ENCODE results near the gene WDR37.

Gene WDR37

DNA sequence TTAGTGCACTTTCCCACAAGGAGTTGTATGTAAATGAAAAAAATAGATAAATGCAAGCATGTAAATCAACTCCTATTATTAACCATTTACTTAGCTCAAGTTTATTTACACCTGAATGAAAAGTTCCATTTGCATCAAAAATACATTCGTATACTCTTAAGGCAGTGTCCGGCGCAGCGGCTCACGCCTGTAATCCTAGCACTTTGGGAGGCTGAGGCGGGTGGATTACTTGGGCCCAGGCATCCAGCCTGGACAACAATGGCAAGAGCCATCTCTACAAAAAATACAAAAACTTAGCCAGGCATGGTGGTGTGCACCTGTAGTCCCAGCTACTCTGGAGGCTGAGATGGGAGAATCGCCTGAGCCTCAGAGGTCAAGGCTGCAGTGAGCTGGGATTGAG lies 26.3 kb upstream of the WDR37 start (continued):
- TF ChIP-seq OSR2 (tag by site-specific recombination; IDR thresholded peaks at IDR 0.05), result no peak
- TF ChIP-seq, protein P1, sequence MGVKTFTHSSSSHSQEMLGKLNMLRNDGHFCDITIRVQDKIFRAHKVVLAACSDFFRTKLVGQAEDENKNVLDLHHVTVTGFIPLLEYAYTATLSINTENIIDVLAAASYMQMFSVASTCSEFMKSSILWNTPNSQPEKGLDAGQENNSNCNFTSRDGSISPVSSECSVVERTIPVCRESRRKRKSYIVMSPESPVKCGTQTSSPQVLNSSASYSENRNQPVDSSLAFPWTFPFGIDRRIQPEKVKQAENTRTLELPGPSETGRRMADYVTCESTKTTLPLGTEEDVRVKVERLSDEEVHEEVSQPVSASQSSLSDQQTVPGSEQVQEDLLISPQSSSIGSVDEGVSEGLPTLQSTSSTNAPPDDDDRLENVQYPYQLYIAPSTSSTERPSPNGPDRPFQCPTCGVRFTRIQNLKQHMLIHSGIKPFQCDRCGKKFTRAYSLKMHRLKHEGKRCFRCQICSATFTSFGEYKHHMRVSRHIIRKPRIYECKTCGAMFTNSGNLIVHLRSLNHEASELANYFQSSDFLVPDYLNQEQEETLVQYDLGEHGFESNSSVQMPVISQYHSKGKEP (tag by site-specific recombination; IDR thresholded peaks at IDR 0.05), result no peak

DNA sequence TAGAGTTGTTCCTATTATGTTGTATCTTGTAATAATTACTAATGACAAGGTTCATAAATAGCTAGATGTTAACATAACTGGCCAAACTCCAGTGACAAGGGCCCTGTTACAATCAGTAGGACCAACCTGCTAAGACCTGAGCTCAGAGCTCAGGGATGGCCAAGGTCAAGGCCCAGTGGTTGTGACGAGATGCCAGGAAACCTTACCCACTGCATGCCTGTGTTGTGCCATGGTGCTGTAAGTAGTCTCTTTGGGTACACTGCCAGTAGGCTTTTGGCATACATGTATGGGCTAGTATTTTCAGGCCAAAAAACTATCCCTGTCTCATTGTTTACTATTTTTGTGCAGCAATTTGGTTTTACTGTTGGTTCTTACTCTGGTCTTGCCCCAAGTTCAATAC lies 22.6 kb upstream of the WDR37 start:
- TF ChIP-seq KLF8 (tag by site-specific recombination; IDR thresholded peaks at IDR 0.05), result no peak
- TF ChIP-seq, protein P2, sequence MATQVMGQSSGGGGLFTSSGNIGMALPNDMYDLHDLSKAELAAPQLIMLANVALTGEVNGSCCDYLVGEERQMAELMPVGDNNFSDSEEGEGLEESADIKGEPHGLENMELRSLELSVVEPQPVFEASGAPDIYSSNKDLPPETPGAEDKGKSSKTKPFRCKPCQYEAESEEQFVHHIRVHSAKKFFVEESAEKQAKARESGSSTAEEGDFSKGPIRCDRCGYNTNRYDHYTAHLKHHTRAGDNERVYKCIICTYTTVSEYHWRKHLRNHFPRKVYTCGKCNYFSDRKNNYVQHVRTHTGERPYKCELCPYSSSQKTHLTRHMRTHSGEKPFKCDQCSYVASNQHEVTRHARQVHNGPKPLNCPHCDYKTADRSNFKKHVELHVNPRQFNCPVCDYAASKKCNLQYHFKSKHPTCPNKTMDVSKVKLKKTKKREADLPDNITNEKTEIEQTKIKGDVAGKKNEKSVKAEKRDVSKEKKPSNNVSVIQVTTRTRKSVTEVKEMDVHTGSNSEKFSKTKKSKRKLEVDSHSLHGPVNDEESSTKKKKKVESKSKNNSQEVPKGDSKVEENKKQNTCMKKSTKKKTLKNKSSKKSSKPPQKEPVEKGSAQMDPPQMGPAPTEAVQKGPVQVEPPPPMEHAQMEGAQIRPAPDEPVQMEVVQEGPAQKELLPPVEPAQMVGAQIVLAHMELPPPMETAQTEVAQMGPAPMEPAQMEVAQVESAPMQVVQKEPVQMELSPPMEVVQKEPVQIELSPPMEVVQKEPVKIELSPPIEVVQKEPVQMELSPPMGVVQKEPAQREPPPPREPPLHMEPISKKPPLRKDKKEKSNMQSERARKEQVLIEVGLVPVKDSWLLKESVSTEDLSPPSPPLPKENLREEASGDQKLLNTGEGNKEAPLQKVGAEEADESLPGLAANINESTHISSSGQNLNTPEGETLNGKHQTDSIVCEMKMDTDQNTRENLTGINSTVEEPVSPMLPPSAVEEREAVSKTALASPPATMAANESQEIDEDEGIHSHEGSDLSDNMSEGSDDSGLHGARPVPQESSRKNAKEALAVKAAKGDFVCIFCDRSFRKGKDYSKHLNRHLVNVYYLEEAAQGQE (tag by site-specific recombination; IDR thresholded peaks at IDR 0.05), result no peak
- TF ChIP-seq SCRT2 (tag by site-specific recombination; IDR thresholded peaks at IDR 0.05), result no peak
- TF ChIP-seq, protein P3, sequence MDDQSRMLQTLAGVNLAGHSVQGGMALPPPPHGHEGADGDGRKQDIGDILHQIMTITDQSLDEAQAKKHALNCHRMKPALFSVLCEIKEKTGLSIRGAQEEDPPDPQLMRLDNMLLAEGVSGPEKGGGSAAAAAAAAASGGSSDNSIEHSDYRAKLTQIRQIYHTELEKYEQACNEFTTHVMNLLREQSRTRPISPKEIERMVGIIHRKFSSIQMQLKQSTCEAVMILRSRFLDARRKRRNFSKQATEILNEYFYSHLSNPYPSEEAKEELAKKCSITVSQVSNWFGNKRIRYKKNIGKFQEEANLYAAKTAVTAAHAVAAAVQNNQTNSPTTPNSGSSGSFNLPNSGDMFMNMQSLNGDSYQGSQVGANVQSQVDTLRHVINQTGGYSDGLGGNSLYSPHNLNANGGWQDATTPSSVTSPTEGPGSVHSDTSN (CRISPR knock-in tag; IDR thresholded peaks at IDR 0.05), result no peak
- TF ChIP-seq ZNF302 (tag by site-specific recombination; IDR thresholded peaks at IDR 0.05; ENCODE audit: low read depth), result no peak
- TF ChIP-seq MEIS1 (CRISPR knock-in tag; IDR thresholded peaks at IDR 0.05; ENCODE audit: borderline replicate concordance), result no peak
- no peak for TF ChIP-seq ZFHX2 (tag by site-specific recombination; conservative IDR thresholded peaks at IDR 0.05)
- no peak for TF ChIP-seq ZNF561 (tag by site-specific recombination; IDR thresholded peaks at IDR 0.05; ENCODE audit: borderline replicate concordance)
- no peak for TF ChIP-seq ZNF366 (tag by site-specific recombination; conservative IDR thresholded peaks at IDR 0.05)
- no peak overlapping the region for H3K27ac ChIP-seq (ENCODE audit: extremely low read depth, low read depth, low read length)
- ChIA-PET CTCF (interaction anchor here (0.6 kb wide), 1 partner anchor 832 kb away, joined by 3 read pairs; no protein-coding TSS in a partner anchor), POLR2A (interaction anchor here (1.0 kb wide), 1 partner anchor 23 kb away, joined by 3 read pairs; the partner anchor contains the start of gene WDR37)
- H3K36me3 ChIP-seq (ENCODE audit: control insufficient read depth in 2 of 2, insufficient read depth in 1 of 2, low read length in 2 of 2), result peaks cover 0 to 21% of the 10 kb centered on the region in 2 experiments; a peak in 1 of 3 replicates
- H3K4me3 ChIP-seq (ENCODE audit: low read depth, low read length), result no peak overlapping the region
- no peaks in the 10 kb centered on the region for H3K9me3 ChIP-seq (ENCODE audit: control insufficient read depth, insufficient read depth, low read depth, low read length)
- H3K4me1 ChIP-seq (ENCODE audit: control insufficient read depth, insufficient read depth, low read length), result no peaks in the 10 kb centered on the region

DNA sequence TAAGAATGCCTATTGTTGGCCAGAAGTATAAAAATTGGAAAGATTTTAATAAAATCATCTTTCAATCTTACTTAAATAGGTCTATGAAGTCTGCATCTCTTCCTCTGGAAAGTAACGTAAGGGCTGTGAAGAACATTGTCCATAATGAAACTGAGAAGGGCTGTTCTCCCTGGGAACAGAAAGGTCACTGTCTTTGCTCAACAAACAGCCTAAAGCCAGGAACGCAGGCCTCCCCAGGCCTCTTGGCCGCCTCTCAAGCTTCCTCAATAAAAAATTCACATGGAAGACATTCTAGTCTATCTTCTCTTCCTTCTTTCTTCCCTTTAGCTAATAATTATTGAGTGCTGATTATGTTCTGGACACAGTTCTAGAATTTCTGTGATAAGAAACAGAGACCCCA lies 21.4 kb upstream of the WDR37 start:
- TF ChIP-seq, protein P4, sequence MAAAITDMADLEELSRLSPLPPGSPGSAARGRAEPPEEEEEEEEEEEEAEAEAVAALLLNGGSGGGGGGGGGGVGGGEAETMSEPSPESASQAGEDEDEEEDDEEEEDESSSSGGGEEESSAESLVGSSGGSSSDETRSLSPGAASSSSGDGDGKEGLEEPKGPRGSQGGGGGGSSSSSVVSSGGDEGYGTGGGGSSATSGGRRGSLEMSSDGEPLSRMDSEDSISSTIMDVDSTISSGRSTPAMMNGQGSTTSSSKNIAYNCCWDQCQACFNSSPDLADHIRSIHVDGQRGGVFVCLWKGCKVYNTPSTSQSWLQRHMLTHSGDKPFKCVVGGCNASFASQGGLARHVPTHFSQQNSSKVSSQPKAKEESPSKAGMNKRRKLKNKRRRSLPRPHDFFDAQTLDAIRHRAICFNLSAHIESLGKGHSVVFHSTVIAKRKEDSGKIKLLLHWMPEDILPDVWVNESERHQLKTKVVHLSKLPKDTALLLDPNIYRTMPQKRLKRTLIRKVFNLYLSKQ (tag by site-specific recombination; IDR thresholded peaks at IDR 0.05; ENCODE audit: borderline replicate concordance), result no peak
- no peak for TF ChIP-seq ZNF394 (tag by site-specific recombination; IDR thresholded peaks at IDR 0.05; ENCODE audit: borderline replicate concordance)
- TF ChIP-seq HOXC10 (CRISPR knock-in tag; IDR thresholded peaks at IDR 0.05), result no peak
- TF ChIP-seq, protein P5, sequence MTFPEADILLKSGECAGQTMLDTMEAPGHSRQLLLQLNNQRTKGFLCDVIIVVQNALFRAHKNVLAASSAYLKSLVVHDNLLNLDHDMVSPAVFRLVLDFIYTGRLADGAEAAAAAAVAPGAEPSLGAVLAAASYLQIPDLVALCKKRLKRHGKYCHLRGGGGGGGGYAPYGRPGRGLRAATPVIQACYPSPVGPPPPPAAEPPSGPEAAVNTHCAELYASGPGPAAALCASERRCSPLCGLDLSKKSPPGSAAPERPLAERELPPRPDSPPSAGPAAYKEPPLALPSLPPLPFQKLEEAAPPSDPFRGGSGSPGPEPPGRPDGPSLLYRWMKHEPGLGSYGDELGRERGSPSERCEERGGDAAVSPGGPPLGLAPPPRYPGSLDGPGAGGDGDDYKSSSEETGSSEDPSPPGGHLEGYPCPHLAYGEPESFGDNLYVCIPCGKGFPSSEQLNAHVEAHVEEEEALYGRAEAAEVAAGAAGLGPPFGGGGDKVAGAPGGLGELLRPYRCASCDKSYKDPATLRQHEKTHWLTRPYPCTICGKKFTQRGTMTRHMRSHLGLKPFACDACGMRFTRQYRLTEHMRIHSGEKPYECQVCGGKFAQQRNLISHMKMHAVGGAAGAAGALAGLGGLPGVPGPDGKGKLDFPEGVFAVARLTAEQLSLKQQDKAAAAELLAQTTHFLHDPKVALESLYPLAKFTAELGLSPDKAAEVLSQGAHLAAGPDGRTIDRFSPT (tag by site-specific recombination; IDR thresholded peaks at IDR 0.05), result no peak
- no peak for TF ChIP-seq ZNF174 (tag by site-specific recombination; IDR thresholded peaks at IDR 0.05)
- Histone ChIP-seq H3K36me3 (ENCODE audit: control insufficient read depth in 2 of 2, insufficient read depth in 1 of 2, low read length in 2 of 2) (peaks cover 2 to 28% of the 10 kb centered on the region in 2 experiments; a peak in 2 of 3 replicates), H3K4me1 (ENCODE audit: control insufficient read depth, insufficient read depth, low read length) (no peaks in the 10 kb centered on the region), H3K4me3 (ENCODE audit: low read depth, low read length) (no peak overlapping the region), H3K9me3 (ENCODE audit: control insufficient read depth, insufficient read depth, low read depth, low read length) (no peaks in the 10 kb centered on the region), H3K27ac (ENCODE audit: extremely low read depth, low read depth, low read length) (no peak overlapping the region)
- CTCF ChIA-PET, result interaction anchor here (0.6 kb wide), 1 partner anchor 16 kb away, joined by 5 read pairs; no protein-coding TSS in a partner anchor
- POLR2A ChIA-PET, result interaction anchor here (1.3 kb wide), 1 partner anchor 14 kb away, joined by 4 read pairs; the partner anchor contains the start of gene IDI1

Data from HEK293 (cell line).